K562 (cell line): ENCODE data around the gene USP22. TPM values are rescaled to one million over a fixed set of nuclear protein-coding genes. Genes with fewer than 3 reads are reported as not detected.

Experiments
- ATAC-seq: fragments of 200-7000 bp; cut with Tn5 transposase; 3 replicates; pipeline ENCODE4 v1.9.1; 2020; ENCODE audit warnings: moderate library complexity
- BruUV-seq: library from RNA; stranded (reverse); fragments of 400-500 nt; replicated peaks from 2 replicates; lab custom pipeline; 2021; lab: Mats Ljungman, UMichigan
- CTCF ChIA-PET: fragments of 300-600 bp; formaldehyde crosslinking; extraction: SDS; loops from one replicate; lab custom pipeline; 2021; ENCODE audit warnings: low intra/inter-chr PET ratio; lab: Yijun Ruan, JAX
- POLR2A ChIA-PET: fragments of 300-600, 350-650 bp; sonication (Branson Sonifier 250); formaldehyde crosslinking; extraction: SDS; loops from one replicate; lab custom pipeline; 2021; ENCODE audit warnings: antibody characterized with exemption, inconsistent platforms; lab: Yijun Ruan, JAX
- DNase-seq, 4 experiments: peaks; one replicate each; pipeline versions ENCODE4 v3.0.0 to v3.0.0-alpha.2; 2011 to 2018; ENCODE audit warnings: low spot score in 3 of 4, mixed read lengths in 3 of 4; ENCODE audit errors: extremely low read depth in 1 of 4
- FAIRE-seq: peaks from 2 replicates; lab custom pipeline; 2011; peaks lifted over from hg19 to GRCh38; lab: Jason Lieb, UNC
- H2AFZ ChIP-seq: 2 replicates; pipeline ENCODE4 v1.6.0; 2011; ENCODE audit warnings: low read depth, low read length, control low read depth, inconsistent platforms
- H3K27ac ChIP-seq: fragments of 200-600 bp; 3 replicates; pipeline ENCODE4 v1.8.0; 2011; ENCODE audit warnings: low read depth, mild to moderate bottlenecking, control low read depth, inconsistent platforms, low read length, moderate library complexity, mixed read lengths; ENCODE audit errors: extremely low read depth
- H3K27me3 ChIP-seq, 2 experiments: fragments of 300-600 bp in 1 of 2; 2 replicates in 1 of 2; 3 replicates in 1 of 2; pipeline versions ENCODE4 v1.6.0 to v1.8.0; 2011; ENCODE audit warnings: inconsistent platforms in 2 of 2, low read length in 2 of 2, mild to moderate bottlenecking in 1 of 2, mixed read lengths in 1 of 2, moderate library complexity in 1 of 2; ENCODE audit not compliant: control insufficient read depth in 2 of 2, insufficient read depth in 2 of 2
- H3K36me3 ChIP-seq: fragments of 300-600 bp; 3 replicates; pipeline ENCODE4 v1.8.0; 2011; ENCODE audit warnings: mild to moderate bottlenecking, low read length, inconsistent platforms; ENCODE audit not compliant: control insufficient read depth, insufficient read depth
- H3K4me1 ChIP-seq, 2 experiments: fragments of 200-600 bp in 1 of 2; replicated peaks in 1 of 2; 2 replicates in 1 of 2; 3 replicates in 1 of 2; pipeline versions ENCODE4 v1.5.1 to v1.8.0; 2011; ENCODE audit warnings: inconsistent platforms in 2 of 2, low read length in 2 of 2, mild to moderate bottlenecking in 1 of 2, mixed read lengths in 1 of 2, moderate library complexity in 1 of 2; ENCODE audit not compliant: control insufficient read depth in 2 of 2, insufficient read depth in 2 of 2
- H3K4me2 ChIP-seq: 2 replicates; pipeline ENCODE4 v1.6.1; 2011; ENCODE audit warnings: low read length, control low read depth, inconsistent platforms, mixed read lengths; ENCODE audit not compliant: insufficient read depth
- H3K4me3 ChIP-seq: fragments of 200-600 bp; sonication (generic), shearing (Covaris generic); 2 replicates; pipeline ENCODE4 v1.5.1; 2016; ENCODE audit warnings: control low read depth, inconsistent platforms
- H3K79me2 ChIP-seq: fragments of 200-600 bp; 3 replicates; pipeline ENCODE4 v1.8.0; 2011; ENCODE audit warnings: low read length, inconsistent platforms; ENCODE audit not compliant: control insufficient read depth, insufficient read depth
- H3K9ac ChIP-seq, 2 experiments: 2 replicates each; pipeline versions ENCODE4 v1.6.0 to v1.6.1; 2011; ENCODE audit warnings: low read depth in 2 of 2, low read length in 2 of 2, control low read depth in 1 of 2, inconsistent platforms in 1 of 2, mild to moderate bottlenecking in 1 of 2, mixed read lengths in 1 of 2; ENCODE audit not compliant: insufficient read depth in 1 of 2
- H3K9me1 ChIP-seq: one replicate; pipeline ENCODE4 v1.6.0; 2011; ENCODE audit warnings: inconsistent platforms, mild to moderate bottlenecking, low read length, moderate library complexity; ENCODE audit not compliant: control insufficient read depth, insufficient read depth
- H3K9me3 ChIP-seq: replicated peaks from 2 replicates; pipeline ENCODE4 v1.5.1; 2011; ENCODE audit warnings: low read depth, low read length, inconsistent platforms; ENCODE audit not compliant: control insufficient read depth, insufficient read depth
- H4K20me1 ChIP-seq: replicated peaks from 2 replicates; pipeline ENCODE4 v1.6.1; 2011; ENCODE audit warnings: low read length, inconsistent platforms, mixed read lengths; ENCODE audit not compliant: control insufficient read depth, insufficient read depth
- MGA ChIP-seq: fragments of 450-650 bp; IDR thresholded peaks from 2 replicates; pipeline ENCODE4 v1.6.1; 2016; ENCODE audit warnings: mild to moderate bottlenecking, moderate library complexity
- POLR2G ChIP-seq: fragments of 200-400 bp; formaldehyde crosslinking; IDR thresholded peaks from 2 replicates; pipeline ENCODE4 v1.6.1; 2017; ENCODE audit warnings: low read depth, mild to moderate bottlenecking, antibody characterized with exemption, low read length, moderate library complexity
- WGBS: fragments of 100-300 bp; shearing (Covaris generic); methylation state at CpG from one replicate; pipeline ENCODE4 v1.1.6; 2016; ENCODE audit warnings: low coverage, mixed read lengths; ENCODE audit not compliant: insufficient coverage; ENCODE audit errors: missing lambda C conversion rate; 5-methylcytosine and 5-hydroxymethylcytosine counted together
- in situ Hi-C: fragments of 300-500 bp; cut with MboI; formaldehyde crosslinking; loops from 4 replicates; pipeline ENCODE4 v1.15.0; 2018; ENCODE audit warnings: inconsistent platforms, mixed read lengths
- intact Hi-C: fragments of 100-400 bp; cut with micrococcal nuclease; formaldehyde crosslinking; loops from 2 replicates; pipeline ENCODE4 v1.14.2; 2022
- polyA plus RNA-seq, 8 experiments: library from polyadenylated mRNA; depleted of rRNA in 4 of 8; stranded (reverse) in 5 of 8; unstranded in 3 of 8; fragments of >200 nt; fragmentation: Nextera tagmentation in 2 of 8; fragmentation: Illumina TruSeq in 1 of 8; extraction: Ambion mirVana in 2 of 8; extraction: Trizol in 1 of 8; gene quantifications; 2 replicates each; pipeline versions ENCODE4 v1.2.1 to v1.2.3, GENCODE V29; 2011 to 2014; ENCODE audit warnings: inconsistent platforms in 1 of 8, missing spikeins in 1 of 8
- total RNA-seq, 7 experiments: library from RNA; depleted of rRNA in 6 of 7; stranded (reverse); fragments of >200 nt in 6 of 7; fragmentation: Illumina TruSeq in 2 of 7; extraction: Trizol in 2 of 7; gene quantifications; 2 replicates each; pipeline versions ENCODE4 v1.2.1 to v1.2.3, GENCODE V29; 2011 to 2021; ENCODE audit warnings: low replicate concordance in 1 of 7

The USP22 gene
- total and polyA plus RNA-seq, 9 of the 15 experiments (the other 6 are each of a cell fraction or from before 2014, with no cell fraction given) = 6.5 to 113 (median 58.9) TPM

- no peaks in the 10 kb centered on the region for H3K9me3 ChIP-seq
- no TSS peak for BruUV-seq
- H3K4me2 ChIP-seq = no peak overlapping the region
- no peaks in the 10 kb centered on the region for H3K4me1 ChIP-seq
- no peak overlapping the region for H2AFZ ChIP-seq
- no peak for FAIRE-seq
- POLR2A ChIA-PET = interaction anchor here (0.6 kb wide), 1 partner anchor 1535 kb away, joined by 4 read pairs; no protein-coding TSS in a partner anchor
- H3K79me2 ChIP-seq = peaks cover 60% of the 10 kb centered on the region
- no peak for ATAC-seq
- H3K36me3 ChIP-seq = peaks cover 92% of the 10 kb centered on the region
- CTCF ChIA-PET = no interaction called here
- H3K9me1 ChIP-seq = no peaks in the 10 kb centered on the region
- no peaks in the 10 kb centered on the region for H3K27me3 ChIP-seq
- intact Hi-C loops (no loop called here), in situ Hi-C loops (no loop called here)
- no peak overlapping the region for H3K9ac ChIP-seq
- H3K27ac ChIP-seq = no peak overlapping the region
- peaks cover 17% of the 10 kb centered on the region for H4K20me1 ChIP-seq
- H3K4me3 ChIP-seq = no peak overlapping the region
- WGBS = 90% methylated on average over 2 of the region's 10 CpGs
- DNase-seq = no peak
- TF ChIP-seq POLR2G (peak; percentile 27; the same call in 1 of the 2 replicates), MGA (no peak)
- TF ChIP-seq, all 486 proteins: peak for 1
These were observed 22.2 kb downstream of the USP22 start for GRCh38 chr17:21020622-21021021.
